Cerebellar cortex (tissue), 1 donor: ENCODE results near the gene OR6N1.

Source experiments
- DNase-seq: peaks from one replicate; pipeline ENCODE4 v3.0.0-alpha.2; 2015; ENCODE audit warnings: low spot score

The OR6N1 gene, protein sequence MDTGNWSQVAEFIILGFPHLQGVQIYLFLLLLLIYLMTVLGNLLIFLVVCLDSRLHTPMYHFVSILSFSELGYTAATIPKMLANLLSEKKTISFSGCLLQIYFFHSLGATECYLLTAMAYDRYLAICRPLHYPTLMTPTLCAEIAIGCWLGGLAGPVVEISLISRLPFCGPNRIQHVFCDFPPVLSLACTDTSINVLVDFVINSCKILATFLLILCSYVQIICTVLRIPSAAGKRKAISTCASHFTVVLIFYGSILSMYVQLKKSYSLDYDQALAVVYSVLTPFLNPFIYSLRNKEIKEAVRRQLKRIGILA

DNA sequence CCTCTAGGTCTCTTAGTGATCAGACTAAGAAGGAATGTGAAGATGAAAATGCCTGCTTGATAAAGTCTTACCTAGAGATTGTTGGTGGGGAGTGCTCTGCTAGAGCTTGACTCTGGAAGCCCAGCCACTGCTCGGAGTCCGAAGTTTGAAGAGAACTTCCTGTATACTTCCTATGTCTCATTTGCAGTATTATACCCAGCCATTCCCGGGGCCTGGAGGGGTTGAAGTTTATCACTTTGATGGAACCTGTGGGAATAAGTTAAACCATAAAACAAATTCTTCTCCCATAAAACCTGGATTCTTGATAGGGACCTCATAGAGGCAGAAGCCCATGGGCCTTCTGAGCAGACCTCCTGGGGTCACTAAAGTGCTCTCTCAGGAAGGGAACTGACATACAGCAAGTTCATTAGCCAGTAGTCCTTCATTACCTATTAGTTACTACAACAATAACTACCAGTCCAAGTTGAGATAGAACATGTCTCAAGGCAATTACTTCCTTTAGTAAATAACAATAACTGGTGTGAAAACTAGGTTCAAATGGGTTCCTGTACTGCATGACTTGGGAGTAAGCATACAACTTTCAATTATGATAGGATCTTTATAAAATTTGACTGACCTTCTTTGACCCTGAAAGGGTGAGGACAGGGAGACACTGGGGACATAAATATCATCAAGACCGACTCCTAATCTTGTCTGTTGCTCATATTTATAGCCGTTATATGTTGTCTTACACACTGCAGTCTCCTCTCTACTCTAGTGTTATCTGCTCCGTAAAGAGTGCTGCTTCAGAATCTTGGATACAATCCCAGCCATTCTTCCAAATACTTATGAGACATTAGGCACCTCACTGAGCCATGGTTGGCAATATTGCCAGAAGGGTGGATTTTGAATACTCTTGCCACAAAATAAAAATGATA, at the start of gene OR6N1:
TSS of gene OR6N1 (minus strand) at position 246 of the 917 bp plus-strand sequence. CDS start 5,513 bp downstream, outside the sequence.
- no peak for DNase-seq

DNA sequence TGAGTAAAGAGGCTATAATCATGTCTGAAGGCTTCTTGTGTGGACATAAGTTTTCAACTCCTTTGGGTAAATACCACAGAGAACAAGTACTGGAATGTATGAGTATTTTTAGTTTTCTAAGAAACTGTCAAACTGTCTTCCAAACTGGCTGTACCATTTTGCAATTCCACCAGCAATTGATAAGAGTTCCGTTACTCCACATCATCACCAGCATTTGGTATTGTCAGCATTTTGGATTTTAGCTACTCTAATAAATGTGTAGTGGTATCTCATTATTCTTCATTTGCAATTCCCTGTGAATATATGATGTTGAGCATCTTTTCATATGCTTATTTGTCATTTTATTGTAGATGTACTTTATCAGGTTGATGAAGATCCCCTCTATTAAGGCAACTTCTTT, 49.7 kb upstream of the OR6N1 start:
- DNase-seq, result no peak

DNA sequence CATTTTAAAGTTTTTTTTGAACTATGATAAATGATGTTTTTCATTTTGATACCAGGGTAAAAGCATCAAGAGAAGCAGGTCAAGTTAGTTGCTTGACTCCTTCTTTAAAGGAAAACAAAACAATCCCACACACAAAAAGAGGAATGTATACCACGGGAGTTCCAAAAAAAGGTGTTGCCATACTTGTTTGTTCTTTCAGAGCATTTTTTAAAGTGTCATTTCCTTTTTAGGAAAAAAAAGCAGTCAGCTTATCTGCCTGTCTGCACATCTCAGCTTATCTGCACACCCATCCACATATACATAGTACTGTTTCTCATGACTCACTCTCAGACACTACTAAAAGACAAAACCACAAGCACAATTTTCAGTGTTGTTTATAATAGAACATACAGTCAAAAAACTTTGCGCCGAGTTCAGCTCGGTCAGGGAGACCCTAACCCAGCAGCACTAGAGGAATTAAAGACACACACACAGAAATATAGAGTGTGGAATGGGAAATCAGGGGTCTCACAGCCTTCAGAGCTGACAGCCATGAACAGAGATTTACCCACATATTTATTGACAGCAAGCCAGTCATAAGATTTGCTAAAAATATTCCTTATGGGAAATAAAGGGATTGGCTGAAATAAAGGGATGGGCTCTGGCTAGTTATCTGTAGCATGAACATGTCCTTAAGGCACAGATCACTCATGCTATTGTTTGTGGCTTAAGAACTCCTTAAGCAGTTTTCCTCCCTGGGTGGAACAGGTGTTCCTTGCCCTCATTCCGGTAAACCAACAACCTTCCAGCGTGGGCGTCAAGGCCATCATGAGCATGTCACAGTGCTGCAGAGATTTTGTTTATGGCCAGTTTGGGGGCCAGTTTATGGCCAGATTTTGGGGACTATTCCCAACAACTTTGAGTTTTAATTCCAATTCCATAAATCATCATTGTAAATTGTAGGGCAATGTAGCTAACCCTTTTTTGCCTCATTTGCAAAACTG, 47.8 kb upstream of the OR6N1 start:
- DNase-seq, result no peak

DNA sequence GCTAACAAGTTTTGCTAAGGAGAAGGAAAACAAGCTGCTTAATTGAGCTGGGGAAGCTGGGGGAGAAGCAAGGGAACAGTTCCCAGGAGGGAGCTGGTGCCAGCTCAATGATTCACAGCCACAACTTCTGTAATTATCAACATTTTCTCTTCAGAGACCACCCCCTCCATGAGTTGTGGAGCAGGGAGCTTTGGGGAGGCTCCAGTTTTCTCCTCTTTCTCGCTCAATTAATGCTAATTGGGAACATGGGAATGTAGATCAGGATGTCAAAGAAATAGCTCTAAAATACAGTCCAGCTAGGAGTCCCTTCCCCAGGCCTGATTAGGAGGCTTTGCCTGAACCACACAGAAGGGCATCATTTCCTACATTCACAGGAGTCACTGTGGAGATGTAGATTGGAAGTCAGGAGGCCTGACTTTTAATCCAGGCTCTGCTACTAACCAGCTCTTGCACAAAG, 47.0 kb upstream of the OR6N1 start:
- DNase-seq, result no peak

DNA sequence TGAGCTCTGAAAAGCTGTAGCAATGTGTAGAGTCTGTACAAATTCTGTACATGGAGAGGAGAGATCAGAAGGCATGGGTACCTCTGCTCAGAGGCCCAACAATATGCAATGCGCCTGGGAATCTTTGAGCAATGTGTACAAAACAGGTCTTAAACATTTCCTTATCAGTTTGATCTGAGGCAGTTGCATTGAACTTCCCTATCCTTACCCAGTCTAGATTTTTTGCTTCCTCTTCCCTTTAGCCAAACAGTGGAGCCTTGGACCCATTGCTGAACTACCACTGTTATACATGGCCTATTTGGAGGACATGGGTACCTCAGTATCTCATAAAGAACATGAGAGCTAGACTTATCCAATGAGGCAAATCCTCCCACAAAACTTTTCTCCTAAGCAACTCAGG, 46.6 kb upstream of the OR6N1 start:
- no peak for DNase-seq

DNA sequence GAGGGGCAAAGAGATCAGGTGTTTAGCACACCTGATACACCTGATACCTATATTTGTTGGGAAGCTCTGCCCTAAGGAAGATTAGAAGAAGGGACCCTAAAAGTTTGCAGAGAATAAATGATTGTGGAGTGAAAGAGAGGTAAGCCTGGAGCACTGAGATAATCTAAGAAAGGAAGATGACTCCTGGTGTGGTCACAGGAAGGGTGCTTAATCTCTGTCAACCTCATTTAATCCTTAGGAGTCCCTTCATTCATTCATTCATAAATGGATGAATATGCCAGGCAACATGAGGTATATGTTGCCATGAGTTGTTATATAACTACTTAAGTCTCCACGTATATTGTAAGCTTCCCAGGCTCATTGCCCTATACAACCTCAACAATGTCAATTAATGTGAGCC, 43.0 kb upstream of the OR6N1 start:
- DNase-seq, result no peak

DNA sequence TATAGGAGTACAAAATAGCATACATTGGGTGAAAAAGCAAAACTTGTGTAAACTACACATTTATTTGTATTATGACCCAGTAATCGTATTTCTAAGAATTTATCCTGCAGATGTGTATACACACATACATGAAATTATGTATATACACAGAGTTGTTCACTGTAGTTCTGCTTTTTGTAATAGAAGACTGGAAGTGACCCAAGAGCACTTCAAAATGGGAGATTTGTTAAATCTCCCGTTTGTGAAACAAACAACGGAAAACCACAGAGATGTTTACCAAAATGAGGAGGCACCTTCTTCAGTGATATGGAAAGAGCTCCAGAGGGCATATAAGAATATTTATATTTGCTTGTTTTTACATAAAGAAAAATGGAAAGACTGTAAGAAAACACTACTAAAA, 41.2 kb upstream of the OR6N1 start:
- DNase-seq, result no peak

DNA sequence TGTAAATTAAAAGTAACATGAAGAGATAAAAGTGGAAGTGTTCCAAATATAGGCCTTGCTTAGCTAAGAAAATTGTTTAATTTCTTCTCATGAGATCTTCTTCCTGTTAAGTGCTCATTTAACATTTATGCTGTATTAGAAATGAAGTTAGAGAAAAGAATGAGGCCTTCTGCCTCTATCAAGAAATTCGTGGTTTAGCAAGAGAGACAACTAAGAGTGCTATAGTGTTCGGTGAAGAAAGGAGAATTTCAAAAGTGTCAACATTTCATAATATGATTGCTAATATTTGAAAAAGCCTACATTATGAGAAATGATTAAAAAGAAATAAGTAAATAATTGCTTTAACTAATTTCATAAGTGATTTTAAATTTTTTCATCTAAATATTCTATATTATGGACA, 40.3 kb upstream of the OR6N1 start:
- no peak for DNase-seq

DNA sequence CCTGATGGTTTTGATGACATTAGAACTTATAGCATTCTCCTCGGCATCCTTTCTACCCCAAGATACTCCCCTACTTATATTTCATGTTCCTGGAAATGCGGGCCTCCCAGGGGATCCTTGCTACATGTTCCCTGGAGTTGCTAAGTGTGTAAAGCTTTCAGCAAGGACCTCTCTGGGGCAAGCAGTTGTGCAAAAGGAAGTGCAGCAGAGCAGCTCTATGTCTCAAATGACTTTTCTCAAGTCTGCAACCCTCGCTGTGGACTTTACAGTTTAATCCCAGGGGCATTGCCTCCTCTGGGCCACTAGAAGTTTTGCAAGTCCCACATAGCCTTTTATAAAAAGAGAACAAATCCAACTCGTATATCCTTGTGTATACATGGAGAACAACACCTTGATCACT, 38.3 kb upstream of the OR6N1 start:
- DNase-seq, result no peak

DNA sequence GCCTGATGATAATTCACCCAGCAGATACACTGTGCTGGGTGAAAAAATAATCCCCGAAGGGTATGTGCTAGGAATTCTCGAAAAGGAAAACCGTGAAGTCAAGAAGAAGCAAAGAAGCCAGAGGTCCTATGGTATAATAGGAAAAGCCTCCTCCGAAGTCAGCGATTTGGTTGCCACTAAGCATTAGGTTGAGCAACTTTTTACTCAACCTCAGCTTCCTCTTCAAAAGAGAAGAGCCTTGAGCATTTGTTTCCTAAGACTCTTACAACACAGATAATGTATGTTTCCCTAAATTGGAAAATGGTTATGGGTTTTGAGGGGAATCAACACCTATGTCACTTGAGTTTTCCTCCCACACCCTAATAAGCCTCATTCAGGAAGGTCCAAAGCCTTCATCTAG, 37.9 kb upstream of the OR6N1 start:
- no peak for DNase-seq

DNA sequence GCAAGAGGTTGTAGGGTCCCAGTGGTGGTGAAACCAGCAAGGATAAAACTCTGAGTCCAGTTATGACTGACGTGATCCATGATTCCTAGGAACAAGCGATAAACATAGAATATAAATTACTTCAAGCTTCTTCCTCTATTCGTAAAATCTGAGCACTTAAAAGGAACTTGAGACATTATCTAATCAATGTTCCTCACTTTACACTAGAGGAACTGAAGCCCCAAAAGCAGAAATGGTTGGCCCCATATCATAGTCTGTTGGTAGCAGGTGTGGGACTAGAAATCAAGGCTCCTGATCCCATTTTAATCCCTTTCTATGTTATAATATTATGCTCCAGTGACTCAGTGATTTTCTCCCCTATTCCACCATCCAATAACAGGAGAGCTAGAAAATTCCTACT, 37.3 kb upstream of the OR6N1 start:
- DNase-seq, result no peak

DNA sequence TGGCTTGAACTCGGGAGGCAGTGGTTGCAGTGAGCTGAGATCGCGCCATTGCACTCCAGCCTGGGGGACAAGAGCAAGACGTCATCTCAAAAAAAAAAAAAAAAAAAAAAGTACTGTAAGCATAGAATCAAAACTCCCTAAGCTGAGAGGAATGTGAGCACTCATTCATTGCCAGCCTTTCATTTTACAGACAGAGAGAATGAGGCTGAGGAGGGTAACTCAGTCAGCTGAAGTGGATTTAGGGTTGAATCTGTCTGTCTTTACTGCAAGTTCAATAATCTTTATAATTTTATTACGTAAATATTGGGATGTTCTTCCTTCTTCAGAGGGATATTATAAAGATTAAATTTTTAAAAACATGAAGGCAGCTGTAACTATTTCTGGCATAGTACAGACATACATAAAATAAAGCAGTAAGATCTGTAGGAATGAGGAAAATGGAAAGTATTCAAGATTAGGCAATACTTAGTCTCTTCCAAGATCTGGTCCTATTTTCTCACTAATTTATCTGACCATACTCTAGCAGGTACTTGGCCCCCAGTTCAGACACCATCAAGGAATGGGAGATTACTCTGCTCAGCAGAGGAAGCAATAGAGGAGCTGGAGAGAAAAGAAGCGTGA, 35.0 kb upstream of the OR6N1 start:
- no peak for DNase-seq

DNA sequence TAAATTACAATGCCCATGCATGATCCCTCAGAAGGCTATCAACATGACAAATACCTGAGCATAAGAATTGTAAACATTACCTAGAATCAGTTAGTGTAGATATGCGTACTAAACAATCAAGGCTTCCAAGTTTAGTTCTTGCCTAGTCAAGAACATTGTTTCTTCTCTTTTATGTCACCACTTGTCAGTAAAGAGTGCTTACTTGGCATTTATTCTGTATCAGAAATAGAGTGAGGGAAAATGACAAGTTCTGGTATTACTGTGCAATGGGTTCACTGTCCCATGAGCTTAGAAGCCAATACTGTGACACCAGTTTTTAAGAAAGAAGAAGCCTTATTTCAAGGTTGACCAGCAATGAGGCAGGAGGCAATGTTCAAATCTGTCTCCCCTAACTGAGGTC, 31.7 kb upstream of the OR6N1 start:
- DNase-seq, result no peak

DNA sequence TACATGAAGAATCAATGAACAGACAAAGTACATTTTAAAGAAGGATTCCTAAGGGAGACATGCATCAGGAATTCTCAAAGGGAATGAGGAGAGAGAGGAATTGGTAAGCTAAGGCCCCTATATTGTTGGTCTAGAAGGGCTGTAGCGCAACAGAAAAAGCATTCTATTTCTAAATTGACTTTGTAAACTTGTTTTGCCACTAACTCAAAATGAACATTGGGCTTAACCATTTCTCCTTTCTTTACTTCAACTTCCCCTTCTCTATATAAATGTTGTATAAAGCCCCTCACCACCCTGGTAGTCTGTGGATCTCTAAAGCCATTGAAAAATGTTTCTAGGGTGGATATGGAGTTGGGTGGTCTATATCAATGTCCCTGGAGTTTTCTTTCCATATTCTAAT, 29.4 kb upstream of the OR6N1 start:
- DNase-seq, result no peak

DNA sequence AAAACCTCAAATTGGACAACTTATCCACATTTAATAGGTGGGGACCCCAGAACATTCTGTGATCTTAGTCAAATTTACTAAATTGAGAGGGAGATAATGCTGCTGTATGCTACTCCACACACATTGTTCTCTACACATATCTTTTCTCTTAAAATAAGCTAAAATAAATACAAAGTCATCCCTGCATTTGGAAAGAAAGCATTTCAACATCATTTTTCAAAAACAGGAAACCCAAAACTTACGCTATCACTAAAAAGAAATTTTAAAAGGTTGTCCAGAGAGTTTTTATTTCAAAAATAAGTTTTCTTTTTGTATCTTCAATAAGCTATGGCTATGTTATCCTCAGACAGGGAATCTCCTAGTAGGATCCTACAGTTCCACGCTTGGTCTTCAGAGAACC, 28.5 kb upstream of the OR6N1 start:
- DNase-seq, result no peak

DNA sequence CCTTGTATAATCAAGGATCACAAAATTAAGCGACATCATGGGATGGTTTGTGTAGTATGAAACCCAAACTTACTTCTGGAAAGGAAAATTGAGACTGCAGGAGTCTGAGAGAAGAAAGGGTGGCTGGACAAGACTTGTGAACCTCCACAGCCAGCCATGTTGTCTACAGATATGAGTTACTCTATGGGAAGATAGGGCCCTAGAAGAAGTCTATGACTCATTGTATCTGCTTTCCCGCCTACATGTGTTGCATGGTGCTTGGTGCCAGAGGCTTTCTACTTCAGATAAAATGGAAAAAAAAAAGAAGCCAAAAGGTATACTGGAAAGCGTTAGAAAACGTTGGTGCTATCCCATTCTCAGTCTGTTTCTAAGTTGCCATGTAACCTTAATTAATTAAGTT, 27.7 kb upstream of the OR6N1 start:
- no peak for DNase-seq

DNA sequence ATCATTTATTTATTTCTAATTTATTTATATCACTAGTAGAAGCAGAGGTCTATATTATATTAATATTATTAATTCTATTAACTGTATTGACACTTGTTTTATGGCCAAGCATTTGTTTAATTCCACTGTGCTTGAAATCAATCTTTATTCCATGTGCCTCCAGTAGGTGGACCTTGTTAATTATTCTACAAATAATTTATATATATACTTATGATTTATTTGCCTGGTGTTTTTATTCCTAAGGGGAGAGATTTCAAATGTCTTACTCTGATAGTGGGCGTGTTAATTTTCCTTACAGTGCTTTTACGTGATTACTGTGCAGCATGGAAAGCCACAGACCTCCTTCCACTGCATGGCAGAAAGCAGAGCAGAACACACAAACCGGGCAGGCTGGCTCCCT, 26.5 kb upstream of the OR6N1 start:
- DNase-seq, result no peak

DNA sequence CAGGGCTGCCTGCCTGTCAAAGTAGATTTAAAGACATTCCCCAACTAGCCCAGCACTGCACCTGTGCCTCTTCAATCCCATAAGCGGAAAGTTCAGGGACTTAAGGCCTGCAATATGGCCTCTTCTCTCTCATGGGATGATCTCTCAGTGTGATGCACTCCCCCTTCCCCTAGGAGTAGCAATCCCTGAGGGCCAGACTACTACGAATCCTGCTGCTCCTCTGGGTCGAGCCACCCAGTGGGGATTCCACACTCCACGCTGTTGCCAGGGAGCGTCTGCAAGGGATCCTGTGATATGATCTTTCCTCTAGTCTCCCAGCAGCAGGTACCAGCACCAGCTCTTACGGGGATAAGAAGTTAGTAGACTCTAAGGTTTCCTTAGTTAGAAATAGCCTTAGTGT, 22.3 kb upstream of the OR6N1 start:
- no peak for DNase-seq

DNA sequence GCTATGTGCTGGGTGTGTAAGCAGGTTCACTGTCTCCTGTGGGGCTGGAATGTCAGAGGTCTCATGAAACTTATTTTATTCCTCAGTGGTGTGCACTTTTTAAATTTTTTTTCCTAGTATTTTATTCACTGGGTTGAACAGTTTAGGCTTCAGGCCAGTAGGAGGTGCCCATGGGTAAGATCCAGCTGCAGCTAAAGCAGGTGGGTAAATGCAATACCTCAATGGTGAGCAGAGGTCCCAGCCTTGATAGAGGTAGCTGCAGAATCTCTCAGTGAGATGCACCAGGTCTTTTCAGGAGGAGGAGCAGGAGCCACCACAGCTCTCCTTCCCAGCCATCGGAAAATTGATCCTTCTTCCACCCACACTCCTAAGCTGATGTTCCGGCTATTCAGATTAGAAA, 21.6 kb upstream of the OR6N1 start:
- no peak for DNase-seq

DNA sequence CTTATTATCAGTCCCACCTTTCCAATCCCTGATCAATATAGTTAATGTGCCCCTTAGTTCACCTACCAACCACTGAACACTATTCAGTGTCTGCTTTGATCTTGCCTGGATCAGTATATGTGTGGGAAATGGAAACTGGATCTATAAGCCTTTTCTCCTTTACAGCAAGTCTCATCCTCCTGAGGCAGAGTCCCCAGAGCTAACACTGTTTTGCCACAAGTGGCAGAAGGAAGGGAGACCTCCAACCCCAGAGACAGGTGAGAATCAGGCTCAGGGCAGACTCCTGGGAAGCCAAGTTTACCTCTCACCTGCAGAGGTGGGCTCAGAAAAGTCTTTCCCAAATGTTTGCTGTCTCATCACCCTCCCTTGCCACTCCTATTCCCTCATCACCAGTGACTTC, 9.1 kb upstream of the OR6N1 start, which contains the start of gene OR6N2:
TSS of gene OR6N2 (minus strand) at position 101 of the 400 bp plus-strand sequence. CDS start 3,569 bp downstream, outside the sequence.
- no peak for DNase-seq

DNA sequence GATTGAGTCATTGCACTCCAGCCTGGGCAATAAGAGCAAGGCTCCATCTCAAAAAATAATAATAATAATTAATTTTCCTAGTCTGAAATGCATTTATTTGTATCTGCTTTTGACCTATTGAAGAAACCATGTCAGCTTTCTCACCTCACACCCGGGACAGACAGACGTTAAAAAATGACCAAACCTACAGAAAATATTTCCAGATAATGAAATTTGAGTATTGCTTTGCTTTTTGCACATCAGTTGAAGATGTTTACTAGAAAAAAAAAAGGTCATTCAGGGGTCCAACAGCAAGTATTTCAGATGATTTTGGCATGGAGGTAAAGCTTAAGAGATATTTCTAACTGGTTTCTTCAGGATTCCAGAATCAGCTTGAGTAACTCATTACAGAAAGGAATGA, 17.6 kb downstream of the OR6N1 start, which contains the start of gene OR6K6:
TSS of gene OR6K6 (plus strand) at position 301 of the 400 bp plus-strand sequence. CDS start 168 bp downstream, outside the sequence.
- no peak for DNase-seq
